ENCODE results near the gene PICALM.
"Not testable (repeated sequence)": the region's sequence is repeated elsewhere in the genome, so short reads cannot be mapped to it uniquely, and the experiment has no call there.

The PICALM gene

GRCh38 chr11:86068951-86069407 is at the start of gene PICALM:
PICALM (minus strand) TSS chr11:86069084; CDS start chr11:86068780, 304 bp downstream.
- DNase-seq, result peak; percentile 97

- DNase-seq, result no peak
Measured at GRCh38 chr11:86118253-86118652, 49.4 kb upstream of the PICALM start.

GRCh38 chr11:86117712-86118063 is 48.8 kb upstream of the PICALM start:
- no peak for DNase-seq

- DNase-seq, result no peak
Measured at GRCh38 chr11:86117001-86117711, 48.3 kb upstream of the PICALM start.

- peak; percentile 15 for DNase-seq
Measured at GRCh38 chr11:86116386-86116726, 47.5 kb upstream of the PICALM start.

GRCh38 chr11:86115542-86116385 is 46.9 kb upstream of the PICALM start:
- DNase-seq, result no peak

- no peak for DNase-seq
Measured at GRCh38 chr11:86108890-86109638, 40.2 kb upstream of the PICALM start.

GRCh38 chr11:86108191-86108590 is 39.3 kb upstream of the PICALM start:
- no peak for DNase-seq

- DNase-seq, result no peak
Measured at GRCh38 chr11:86106916-86107315, 38.0 kb upstream of the PICALM start.

GRCh38 chr11:86106031-86106430 is 37.1 kb upstream of the PICALM start:
- not testable (repeated sequence) for DNase-seq

GRCh38 chr11:86105601-86106000 is 36.7 kb upstream of the PICALM start:
- DNase-seq, result not testable (repeated sequence)

- DNase-seq, result no peak
Measured at GRCh38 chr11:86103808-86104207, 34.9 kb upstream of the PICALM start.

- no peak for DNase-seq
Measured at GRCh38 chr11:86101941-86102407, 33.1 kb upstream of the PICALM start.

GRCh38 chr11:86101493-86101892 is 32.6 kb upstream of the PICALM start:
- DNase-seq, result no peak

GRCh38 chr11:86099874-86100273 is 31.0 kb upstream of the PICALM start:
- no peak for DNase-seq

GRCh38 chr11:86097980-86098379 is 29.1 kb upstream of the PICALM start:
- no peak for DNase-seq

- DNase-seq, result no peak
Measured at GRCh38 chr11:86091566-86091965, 22.7 kb upstream of the PICALM start.

- DNase-seq, result no peak
Measured at GRCh38 chr11:86091086-86091485, 22.2 kb upstream of the PICALM start.

- no peak for DNase-seq
Measured at GRCh38 chr11:86089659-86090058, 20.8 kb upstream of the PICALM start.

GRCh38 chr11:86087688-86088087 is 18.8 kb upstream of the PICALM start:
- not testable (repeated sequence) for DNase-seq

GRCh38 chr11:86087256-86087655 is 18.4 kb upstream of the PICALM start:
- no peak for DNase-seq

- DNase-seq, result no peak
Measured at GRCh38 chr11:86081455-86081854, 12.6 kb upstream of the PICALM start.

GRCh38 chr11:86079421-86079820 is 10.5 kb upstream of the PICALM start:
- no peak for DNase-seq
